RWPE2 (cell line): ENCODE data around the gene PACS1.

Source experiments
- ATAC-seq: fragments of 200-7000 bp; cut with Tn5 transposase; 3 replicates; pipeline ENCODE4 v1.9.1; 2021; ENCODE audit warnings: low read depth
- DNase-seq: peaks from one replicate; pipeline ENCODE4 v3.0.0-alpha.2; 2020; ENCODE audit warnings: low spot score
- H3K27ac ChIP-seq: fragments of 450-650 bp; 2 replicates; pipeline ENCODE4 v1.5.1; 2017; ENCODE audit warnings: mild to moderate bottlenecking; ENCODE audit not compliant: poor library complexity, severe bottlenecking
- H3K27me3 ChIP-seq: fragments of 250-450 bp; sonication (Bioruptor Pico); 2 replicates; pipeline ENCODE4 v1.5.1; 2021; ENCODE audit warnings: mild to moderate bottlenecking, moderate library complexity; ENCODE audit not compliant: insufficient read depth, poor library complexity, severe bottlenecking
- H3K36me3 ChIP-seq: fragments of 250-450 bp; sonication (Bioruptor Pico); 2 replicates; pipeline ENCODE4 v1.5.1; 2020; ENCODE audit warnings: low read depth, mild to moderate bottlenecking, moderate library complexity
- H3K4me1 ChIP-seq: fragments of 250-450 bp; sonication (Bioruptor Pico); 2 replicates; pipeline ENCODE4 v1.5.1; 2021; ENCODE audit warnings: mild to moderate bottlenecking, moderate library complexity; ENCODE audit not compliant: insufficient read depth, poor library complexity, severe bottlenecking
- H3K4me3 ChIP-seq: fragments of 250-450 bp; sonication (Bioruptor Pico); 2 replicates; pipeline ENCODE4 v1.5.1; 2021; ENCODE audit warnings: mild to moderate bottlenecking, moderate library complexity; ENCODE audit not compliant: severe bottlenecking
- H3K9me3 ChIP-seq: fragments of 250-450 bp; sonication (Bioruptor Pico); 2 replicates; pipeline ENCODE4 v1.5.1; 2021; ENCODE audit warnings: mild to moderate bottlenecking, moderate library complexity; ENCODE audit not compliant: severe bottlenecking
- CTCF ChIP-seq: fragments of 450-650 bp; IDR thresholded peaks from one replicate; pipeline ENCODE4 v1.5.1; 2017; ENCODE audit warnings: mild to moderate bottlenecking, moderate library complexity; ENCODE audit not compliant: poor library complexity, severe bottlenecking

The PACS1 gene

DNA sequence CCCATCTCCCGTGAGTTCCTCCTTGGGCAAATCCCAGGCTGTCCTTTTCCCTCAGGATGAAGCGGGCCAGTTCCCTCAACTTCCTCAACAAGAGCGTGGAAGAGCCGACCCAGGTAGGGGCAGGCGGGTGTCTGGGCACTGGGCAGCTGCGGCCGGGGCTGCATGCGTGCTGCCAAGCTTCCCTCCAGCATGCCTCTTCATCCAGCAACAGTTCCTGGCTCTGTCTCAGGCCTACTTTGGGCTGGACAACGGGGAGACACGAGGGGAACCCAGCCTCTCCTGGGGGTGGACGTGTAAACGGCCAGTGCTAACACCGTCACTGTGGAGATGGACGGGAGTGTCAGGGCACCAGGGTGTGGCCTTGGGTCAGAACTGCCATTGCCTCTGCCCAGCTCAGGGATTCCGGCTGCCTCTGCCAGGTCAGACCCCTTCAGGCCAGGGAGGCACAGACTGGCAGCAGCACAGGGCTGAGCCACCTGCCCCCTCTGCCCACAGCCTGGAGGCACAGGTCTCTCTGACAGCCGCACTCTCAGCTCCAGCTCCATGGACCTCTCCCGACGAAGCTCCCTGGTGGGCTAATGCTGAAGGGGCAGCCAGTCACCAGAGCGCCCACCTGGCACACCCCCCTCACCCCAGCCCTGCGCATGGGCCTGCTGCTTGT is 196.4 kb downstream of the PACS1 start:
- DNase-seq = peak; percentile 64
- H3K4me3 ChIP-seq = no peak overlapping the region

GRCh38 chr11:66267039-66267378 is 196.9 kb downstream of the PACS1 start:
- no peaks in the 10 kb centered on the region for H3K9me3 ChIP-seq
- H3K4me3 ChIP-seq = peak overlapping the region; percentile 52
- peak overlapping the region; percentile 82 for H3K27ac ChIP-seq
- no peaks in the 10 kb centered on the region for H3K4me1 ChIP-seq
- ATAC-seq (peak; percentile 3; the same call in 2 of the 3 replicates), DNase-seq (no peak)
- peaks cover 43% of the 10 kb centered on the region for H3K36me3 ChIP-seq
- H3K27me3 ChIP-seq = no peaks in the 10 kb centered on the region
- no peak for TF ChIP-seq CTCF

More for the DNA sequence above, 196.4 kb downstream of the PACS1 start:
- no peaks in the 10 kb centered on the region for H3K27me3 ChIP-seq
- ATAC-seq = no peak
- H3K36me3 ChIP-seq = peaks cover 39% of the 10 kb centered on the region
- no peak for TF ChIP-seq CTCF
- no peaks in the 10 kb centered on the region for H3K9me3 ChIP-seq
- no peaks in the 10 kb centered on the region for H3K4me1 ChIP-seq
- peak overlapping the region; percentile 82 for H3K27ac ChIP-seq

DNA sequence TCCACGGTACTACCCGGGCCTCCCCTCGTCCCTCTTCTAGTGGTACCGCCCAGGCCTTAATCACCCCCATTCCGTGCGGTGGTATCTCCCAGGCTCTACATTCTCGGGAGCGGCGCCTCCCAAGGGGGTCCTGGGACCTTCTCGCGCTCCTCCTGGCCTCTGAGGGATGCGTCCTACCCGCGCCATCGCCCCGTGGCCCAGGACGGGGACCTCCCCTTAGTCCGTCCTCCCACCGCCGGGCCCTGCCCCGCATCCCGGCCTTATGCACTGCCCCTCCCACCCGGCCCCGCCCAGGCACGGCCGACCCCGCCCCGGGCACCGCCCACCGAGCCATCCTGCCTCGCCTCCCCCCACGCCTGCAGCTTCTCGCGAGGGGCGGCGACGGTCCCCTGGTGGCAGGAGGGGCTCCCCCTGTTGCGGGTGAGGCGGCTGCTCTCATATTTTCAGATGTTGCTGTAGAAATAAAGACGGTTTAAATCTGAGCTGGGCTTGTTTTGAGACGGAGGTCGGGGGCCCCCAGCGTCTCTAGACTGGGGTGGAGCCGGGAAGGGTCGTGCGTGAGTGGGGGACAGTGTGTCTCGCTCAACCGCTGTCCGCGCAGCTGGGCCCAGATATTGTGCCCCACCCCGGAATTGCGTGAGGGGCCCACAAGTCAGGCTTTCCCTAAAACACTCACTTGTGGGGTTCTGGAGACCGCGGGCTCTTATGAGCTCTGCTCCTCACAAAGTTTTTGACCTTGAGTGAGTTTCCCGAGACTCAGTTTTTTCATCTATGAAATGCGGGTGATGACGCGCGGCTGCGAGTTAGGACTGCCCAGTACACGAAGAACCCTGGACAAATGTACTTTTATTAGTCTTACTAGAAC is 197.5 kb downstream of the PACS1 start:
- peak overlapping the region; percentile 52 for H3K4me3 ChIP-seq
- no peaks in the 10 kb centered on the region for H3K27me3 ChIP-seq
- ATAC-seq (peak; percentile 66), DNase-seq (peak; percentile 84)
- TF ChIP-seq CTCF = peak; percentile 18
- no peaks in the 10 kb centered on the region for H3K9me3 ChIP-seq
- H3K27ac ChIP-seq = peak overlapping the region; percentile 82
- H3K4me1 ChIP-seq = no peaks in the 10 kb centered on the region
- H3K36me3 ChIP-seq = peaks cover 45% of the 10 kb centered on the region

- TF ChIP-seq CTCF = no peak
- DNase-seq (peak; percentile 99), ATAC-seq (peak; percentile 80)
- Histone ChIP-seq H3K27ac (peak within 1 kb of the TSS; percentile 82), H3K36me3 (peaks cover 47% of the 10 kb centered on the region), H3K4me3 (peak within 1 kb of the TSS; percentile 52), H3K4me1 (no peaks in the 10 kb centered on the region), H3K9me3 (no peaks in the 10 kb centered on the region), H3K27me3 (no peaks in the 10 kb centered on the region)
Measured at GRCh38 chr11:66268244-66268951, 198.3 kb downstream of the PACS1 start, which contains the start of gene RAB1B. Gene RAB1B, plus strand, starts transcription at chr11:66268639. Its CDS starts 41 bp downstream, at chr11:66268680.
